ENCODE data around the gene BIRC5. TPM values are rescaled to one million over a fixed set of nuclear protein-coding genes. Genes with fewer than 3 reads are reported as not detected.

Gene BIRC5
- total RNA-seq, 1 experiment from 2014 or later: 140 TPM

DNA sequence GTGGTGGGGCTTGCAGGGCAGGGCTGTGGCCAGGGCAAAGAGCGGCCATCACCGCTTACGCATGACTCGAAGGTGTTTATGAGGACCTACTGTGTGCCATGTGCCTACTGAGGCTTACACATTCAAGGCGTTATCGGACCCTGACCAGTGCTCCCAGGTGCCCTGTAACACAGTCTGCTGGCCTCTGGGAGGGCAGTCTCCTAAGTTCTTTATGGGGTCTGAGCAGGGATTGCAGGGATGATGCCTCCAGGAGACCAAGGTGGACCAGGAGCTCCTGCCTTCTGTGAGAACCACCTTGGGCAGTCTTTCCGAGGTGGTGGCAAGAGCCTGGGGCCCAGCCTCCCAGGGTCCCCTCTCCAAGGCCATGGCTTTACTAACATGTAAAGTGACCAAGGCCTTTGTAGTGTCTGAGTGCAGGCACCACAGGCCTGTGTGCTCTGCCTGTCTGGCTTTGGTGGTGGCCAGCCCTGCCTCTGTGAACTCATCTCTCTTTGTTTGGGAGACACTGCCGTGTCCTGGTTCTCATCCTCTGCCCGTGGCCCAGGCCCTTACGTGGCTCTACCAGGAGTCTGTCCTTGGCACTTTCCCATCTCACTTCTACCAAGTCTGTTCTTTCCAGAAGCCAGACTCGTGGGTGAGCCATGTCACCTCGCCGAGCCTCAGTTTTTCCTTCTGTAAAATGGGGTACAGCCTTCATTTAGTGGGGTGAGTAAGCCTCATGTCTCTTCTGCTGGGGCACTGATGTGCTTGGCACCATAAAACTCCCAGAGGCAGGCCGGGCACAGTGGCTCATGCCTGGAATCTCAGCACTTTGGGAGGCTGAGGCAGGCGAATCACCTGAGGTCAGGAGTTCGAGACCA lies 49.1 kb upstream of the BIRC5 start:
- no peak for TF ChIP-seq JUND (IDR thresholded peaks at IDR 0.05)
- no peak for TF ChIP-seq TCF7L2 (IDR thresholded peaks at IDR 0.05; ENCODE audit: borderline replicate concordance, extremely low read depth, insufficient read depth, insufficient read length)
- TF ChIP-seq SIN3A (IDR thresholded peaks at IDR 0.05; ENCODE audit: low read depth): no peak
- no peak for TF ChIP-seq FOSL1 (IDR thresholded peaks at IDR 0.05; ENCODE audit: low read depth)
- TF ChIP-seq ZNF274 (IDR thresholded peaks at IDR 0.05; ENCODE audit: low read depth, low read length): no peak
- TF ChIP-seq EZH2phosphoT487 (IDR thresholded peaks at IDR 0.05; ENCODE audit: borderline replicate concordance): no peak
- TF ChIP-seq SRF (IDR thresholded peaks at IDR 0.05; ENCODE audit: low read depth): no peak
- TF ChIP-seq SP1 (IDR thresholded peaks at IDR 0.05; ENCODE audit: low read depth): no peak
- no peak for TF ChIP-seq EGR1 (IDR thresholded peaks at IDR 0.05; ENCODE audit: low read depth)
- TF ChIP-seq, protein P1, sequence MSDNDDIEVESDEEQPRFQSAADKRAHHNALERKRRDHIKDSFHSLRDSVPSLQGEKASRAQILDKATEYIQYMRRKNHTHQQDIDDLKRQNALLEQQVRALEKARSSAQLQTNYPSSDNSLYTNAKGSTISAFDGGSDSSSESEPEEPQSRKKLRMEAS (IDR thresholded peaks at IDR 0.05): no peak
- TF ChIP-seq YY1 (IDR thresholded peaks at IDR 0.05; ENCODE audit: extremely low read depth, insufficient replicate concordance, low read depth, low read length): no peak
- TF ChIP-seq CBX3 (IDR thresholded peaks at IDR 0.05; ENCODE audit: low read depth): no peak
- intact Hi-C loops (cut with micrococcal nuclease): loop anchor here (5.0 kb wide), 1 partner anchor 812 kb away; the partner anchor contains the start of gene LGALS3BP

More for the DNA sequence above, 49.1 kb upstream of the BIRC5 start:
- DNase-seq (ENCODE audit: low read depth, low spot score) (no peak), ATAC-seq (no peak)
- Histone ChIP-seq H3K4me2 (ENCODE audit: low read length) (no peak overlapping the region), H3K79me2 (ENCODE audit: insufficient read depth, low read length) (peaks cover 13% of the 10 kb centered on the region), H3K9ac (ENCODE audit: low read length) (no peak overlapping the region), H2AFZ (ENCODE audit: low read depth, low read length, poor library complexity, severe bottlenecking) (no peak overlapping the region), H3K27me3 (ENCODE audit: insufficient read depth, low read length) (no peaks in the 10 kb centered on the region), H3K9me2 (ENCODE audit: insufficient read depth) (no peaks in the 10 kb centered on the region), H3K4me3 (replicated peaks in 1 of 2; ENCODE audit: low read depth in 1 of 2, low read length in 2 of 2) (no peak overlapping the region), H4K20me1 (ENCODE audit: insufficient read depth) (peaks cover 4% of the 10 kb centered on the region; the same call in 1 of the 2 replicates), H3K36me3 (ENCODE audit: control insufficient read depth in 1 of 2, insufficient read depth in 2 of 2, low read length in 2 of 2) (no peaks in the 10 kb centered on the region), H3K9me3 (ENCODE audit: control insufficient read depth in 1 of 2, insufficient read depth in 1 of 2, low read depth in 1 of 2, low read length in 2 of 2) (no peaks in the 10 kb centered on the region), H3K27ac (ENCODE audit: low read depth, low read length) (no peak overlapping the region), H3K4me1 (ENCODE audit: control insufficient read depth in 1 of 2, insufficient read depth in 2 of 2, low read length in 2 of 2) (peaks cover 20 to 34% of the 10 kb centered on the region in 2 experiments; a peak in 3 of 4 replicates)
- POLR2A ChIA-PET: no interaction called here
- BruUV-seq (replicated peaks): no TSS peak
- RAD21 ChIA-PET (ENCODE audit: low non-redundant PET in 1 of 2, low total read pairs in 2 of 2, uncharacterized antibody in 2 of 2, unreplicated experiment in 2 of 2): no interaction called here
- CTCF ChIA-PET: interaction anchor here (0.6 kb wide), 1 partner anchor 23 kb away, joined by 3 read pairs; no protein-coding TSS in a partner anchor

Data from HCT116 (cell line).